ENCODE measurements around the gene ZSWIM2. TPM values are rescaled to one million over a fixed set of nuclear protein-coding genes. Genes with fewer than 3 reads are reported as not detected.

The ZSWIM2 gene
- total RNA-seq, 4 donors from 2014 or later = not detected

GRCh38 chr2:186852508-186852907 lies 3.5 kb upstream of the ZSWIM2 start:
- WGBS, 2 donors = 73 to 82% methylated on average over 5 of the region's 5 CpGs
- TF ChIP-seq CTCF (IDR thresholded peaks at IDR 0.05) (no peak), POLR2A (IDR thresholded peaks at IDR 0.05) (no peak)
- Histone ChIP-seq H3K9me3 (no peaks in the 10 kb centered on the region), H3K27ac (no peak overlapping the region), H3K36me3 (no peaks in the 10 kb centered on the region), H3K4me1 (peaks cover 5 to 11% (median 8%) of the 10 kb centered on the region in 3 donors), H3K27me3 (no peaks in the 10 kb centered on the region), H3K4me3 (no peak overlapping the region)
- no peak for DNase-seq
- intact Hi-C loops (cut with DNase I) = no loop called here

- intact Hi-C loops (cut with DNase I) = no loop called here
- TF ChIP-seq CTCF (IDR thresholded peaks at IDR 0.05) = no peak
- no peak for TF ChIP-seq POLR2A (IDR thresholded peaks at IDR 0.05)
- H3K36me3 ChIP-seq = no peaks in the 10 kb centered on the region
- no peaks in the 10 kb centered on the region for H3K27me3 ChIP-seq
- H3K4me1 ChIP-seq = no peaks in the 10 kb centered on the region
- no peak overlapping the region for H3K4me3 ChIP-seq
- no peak overlapping the region for H3K27ac ChIP-seq
- no peaks in the 10 kb centered on the region for H3K9me3 ChIP-seq
- 70 to 87% methylated on average over 3 of the region's 3 CpGs for WGBS, 2 donors
- DNase-seq = no peak
Measured at GRCh38 chr2:186842373-186842772, 6.6 kb downstream of the ZSWIM2 start.

GRCh38 chr2:186841940-186842339 lies 7.0 kb downstream of the ZSWIM2 start:
- no peak for DNase-seq
- no peaks in the 10 kb centered on the region for H3K4me1 ChIP-seq
- no peak for TF ChIP-seq CTCF (IDR thresholded peaks at IDR 0.05)
- no peak for TF ChIP-seq POLR2A (IDR thresholded peaks at IDR 0.05)
- no peak overlapping the region for H3K4me3 ChIP-seq
- no peaks in the 10 kb centered on the region for H3K27me3 ChIP-seq
- H3K27ac ChIP-seq = no peak overlapping the region
- H3K9me3 ChIP-seq = no peaks in the 10 kb centered on the region
- intact Hi-C loops (cut with DNase I) = no loop called here
- WGBS, 2 donors = 55 to 62% methylated on average over 3 of the region's 3 CpGs
- H3K36me3 ChIP-seq = no peaks in the 10 kb centered on the region

GRCh38 chr2:186835628-186836027 lies 13.3 kb downstream of the ZSWIM2 start:
- intact Hi-C loops (cut with DNase I) = no loop called here
- Histone ChIP-seq H3K4me3 (no peak overlapping the region), H3K27ac (no peak overlapping the region), H3K4me1 (no peaks in the 10 kb centered on the region), H3K36me3 (no peaks in the 10 kb centered on the region), H3K27me3 (no peaks in the 10 kb centered on the region), H3K9me3 (no peaks in the 10 kb centered on the region)
- DNase-seq = no peak
- WGBS, 2 donors = 15 to 43% methylated on average over 1 of the region's 1 CpG
- TF ChIP-seq CTCF (IDR thresholded peaks at IDR 0.05) (no peak), POLR2A (IDR thresholded peaks at IDR 0.05) (no peak)

GRCh38 chr2:186827862-186828492 lies 21.0 kb downstream of the ZSWIM2 start:
- Histone ChIP-seq H3K4me1 (no peaks in the 10 kb centered on the region), H3K36me3 (no peaks in the 10 kb centered on the region), H3K4me3 (no peak overlapping the region), H3K27me3 (no peaks in the 10 kb centered on the region), H3K9me3 (no peaks in the 10 kb centered on the region), H3K27ac (no peak overlapping the region)
- intact Hi-C loops (cut with DNase I) = no loop called here
- TF ChIP-seq CTCF (IDR thresholded peaks at IDR 0.05) (no peak), POLR2A (IDR thresholded peaks at IDR 0.05) (no peak)
- no peak for DNase-seq
- WGBS, 2 donors = 42 to 55% methylated on average over 2 of the region's 2 CpGs
